NT2/D1 (cell line): ENCODE measurements around the gene RPGRIP1.

Experiments
- YY1 ChIP-seq: IDR thresholded peaks from 2 replicates; pipeline ENCODE4 v1.6.1; 2011; ENCODE audit not compliant: insufficient read length, insufficient read depth
- ZNF274 ChIP-seq: IDR thresholded peaks from 2 replicates; pipeline ENCODE4 v1.6.1; 2011; ENCODE audit warnings: mild to moderate bottlenecking, low read depth, low read length

GRCh38 chr14:21302013-21302835 lies 22.3 kb downstream of the RPGRIP1 start:
- TF ChIP-seq YY1 = no peak
- no peak for TF ChIP-seq ZNF274
